IMR-90 (cell line): ENCODE measurements around the gene EXOC6B. TPM values are rescaled to one million over a fixed set of nuclear protein-coding genes. Genes with fewer than 3 reads are reported as not detected.

Experiments used
- ATAC-seq: fragments of 200-7000 bp; cut with Tn5 transposase; 2 replicates; pipeline ENCODE4 v1.9.1; 2020; ENCODE audit warnings: low read depth, mild to moderate bottlenecking, moderate library complexity
- BruUV-seq: library from RNA; stranded (reverse); fragments of 400-500 nt; replicated peaks from 2 replicates; lab custom pipeline; 2021; lab: Mats Ljungman, UMichigan
- CTCF ChIA-PET: fragments of 300-600 bp; formaldehyde crosslinking; extraction: SDS; loops from one replicate; lab custom pipeline; 2021; ENCODE audit warnings: antibody characterized with exemption; lab: Yijun Ruan, JAX
- POLR2A ChIA-PET: fragments of 300-600 bp; sonication (Branson Sonifier 250); formaldehyde crosslinking; loops from one replicate; lab custom pipeline; 2022; ENCODE audit warnings: antibody characterized with exemption; ENCODE audit not compliant: unreplicated experiment; lab: Charles Lee
- DNase-seq: peaks from one replicate; pipeline ENCODE4 v3.0.0; 2013
- H2AFZ ChIP-seq: replicated peaks from 2 replicates; pipeline ENCODE3; 2013; ENCODE audit warnings: low read length, mild to moderate bottlenecking; ENCODE audit not compliant: poor library complexity
- H2AK5ac ChIP-seq: 2 replicates; pipeline ENCODE4 v1.6.1; 2013; ENCODE audit warnings: low read depth, low read length, inconsistent platforms
- H2AK9ac ChIP-seq: replicated peaks from 2 replicates; pipeline ENCODE3; 2013; ENCODE audit warnings: mild to moderate bottlenecking, low read depth, low read length, moderate library complexity; ENCODE audit not compliant: poor library complexity
- H2BK120ac ChIP-seq: 2 replicates; pipeline ENCODE4 v1.6.1; 2013; ENCODE audit warnings: low read depth, low read length, inconsistent platforms
- H2BK15ac ChIP-seq: 3 replicates; pipeline ENCODE4 v1.6.1; 2013; ENCODE audit warnings: low read depth, low read length, inconsistent platforms
- H2BK20ac ChIP-seq: 2 replicates; pipeline ENCODE4 v1.6.1; 2013; ENCODE audit warnings: low read depth, mild to moderate bottlenecking, inconsistent platforms, low read length, moderate library complexity
- H2BK5ac ChIP-seq: 2 replicates; pipeline ENCODE4 v1.6.1; 2013; ENCODE audit warnings: mild to moderate bottlenecking, low read depth, low read length, inconsistent platforms; ENCODE audit not compliant: poor library complexity, severe bottlenecking
- H3K14ac ChIP-seq: replicated peaks from 2 replicates; pipeline ENCODE4 v1.6.1; 2013; ENCODE audit warnings: low read depth, low read length, inconsistent platforms
- H3K18ac ChIP-seq: 2 replicates; pipeline ENCODE4 v1.6.1; 2013; ENCODE audit warnings: low read depth, low read length, control low read depth
- H3K23ac ChIP-seq: 2 replicates; pipeline ENCODE4 v1.6.1; 2013; ENCODE audit warnings: low read depth, low read length, inconsistent platforms
- H3K27ac ChIP-seq: 2 replicates; pipeline ENCODE4 v1.5.1; 2013; ENCODE audit warnings: mild to moderate bottlenecking, control low read depth, low read length; ENCODE audit not compliant: insufficient read depth
- H3K27me3 ChIP-seq: 2 replicates; pipeline ENCODE4 v1.6.1; 2013; ENCODE audit warnings: low read length; ENCODE audit not compliant: control insufficient read depth, insufficient read depth
- H3K36me3 ChIP-seq: 2 replicates; pipeline ENCODE4 v1.6.1; 2013; ENCODE audit warnings: low read length, mixed read lengths; ENCODE audit not compliant: control insufficient read depth, insufficient read depth
- H3K4ac ChIP-seq: 2 replicates; pipeline ENCODE4 v1.6.1; 2013; ENCODE audit warnings: low read depth, low read length, inconsistent platforms
- H3K4me1 ChIP-seq: 2 replicates; pipeline ENCODE4 v1.6.1; 2013; ENCODE audit warnings: low read length, mixed read lengths; ENCODE audit not compliant: control insufficient read depth, insufficient read depth
- H3K4me2 ChIP-seq: 2 replicates; pipeline ENCODE4 v1.6.1; 2013; ENCODE audit warnings: low read depth, mild to moderate bottlenecking, control low read depth, low read length, moderate library complexity
- H3K4me3 ChIP-seq: 2 replicates; pipeline ENCODE4 v1.5.1; 2013; ENCODE audit warnings: low read depth, mild to moderate bottlenecking, control low read depth, low read length, moderate library complexity; ENCODE audit not compliant: insufficient read depth
- H3K56ac ChIP-seq: 2 replicates; pipeline ENCODE4 v1.6.1; 2013; ENCODE audit warnings: low read length, inconsistent platforms; ENCODE audit not compliant: insufficient read depth; ENCODE audit errors: extremely low read depth
- H3K79me1 ChIP-seq, 2 experiments: 2 replicates each; pipeline ENCODE4 v1.6.1; 2013; ENCODE audit warnings: low read length in 2 of 2, inconsistent platforms in 1 of 2, low read depth in 1 of 2
- H3K9ac ChIP-seq: 2 replicates; pipeline ENCODE4 v1.6.1; 2013; ENCODE audit warnings: low read depth, low read length, control low read depth
- H3K9me1 ChIP-seq: 2 replicates; pipeline ENCODE4 v1.6.1; 2013; ENCODE audit warnings: low read length, inconsistent platforms; ENCODE audit not compliant: insufficient read depth
- H3K9me3 ChIP-seq: 2 replicates; pipeline ENCODE4 v1.6.1; 2013; ENCODE audit warnings: low read length; ENCODE audit not compliant: control insufficient read depth, insufficient read depth
- H4K20me1 ChIP-seq: 2 replicates; pipeline ENCODE4 v1.6.1; 2013; ENCODE audit warnings: low read length, inconsistent platforms; ENCODE audit not compliant: insufficient read depth
- H4K5ac ChIP-seq: 2 replicates; pipeline ENCODE4 v1.6.1; 2013; ENCODE audit warnings: mild to moderate bottlenecking, low read depth, low read length, control low read depth
- H4K8ac ChIP-seq, 2 experiments: 2 replicates each; pipeline ENCODE4 v1.6.1; 2013; ENCODE audit warnings: low read depth in 2 of 2, low read length in 2 of 2, control low read depth in 1 of 2, inconsistent platforms in 1 of 2
- H4K91ac ChIP-seq: 2 replicates; pipeline ENCODE4 v1.6.1; 2013; ENCODE audit warnings: low read depth, low read length, inconsistent platforms; ENCODE audit not compliant: insufficient read depth
- BHLHE40 ChIP-seq: fragments of 150-350 bp; IDR thresholded peaks from 2 replicates; pipeline ENCODE4 v1.6.1; 2016; ENCODE audit warnings: mild to moderate bottlenecking, low read depth, low read length
- CEBPB ChIP-seq: IDR thresholded peaks from 2 replicates; pipeline ENCODE4 v1.6.1; 2012; ENCODE audit warnings: low read depth, low read length, improper control_type of control experiment
- CHD1 ChIP-seq: IDR thresholded peaks from 2 replicates; pipeline ENCODE4 v1.6.1; 2012; ENCODE audit warnings: low read depth, low read length, improper control_type of control experiment
- CTCF ChIP-seq: conservative IDR thresholded peaks from 2 replicates; pipeline ENCODE4 v1.5.1; 2012; ENCODE audit warnings: mild to moderate bottlenecking, low read depth, low read length, improper control_type of control experiment
- FOS ChIP-seq: fragments of 150-350 bp; IDR thresholded peaks from 2 replicates; pipeline ENCODE4 v1.6.1; 2016; ENCODE audit warnings: low read depth, low read length
- MAFK ChIP-seq: IDR thresholded peaks from 2 replicates; pipeline ENCODE4 v1.6.1; 2012; ENCODE audit warnings: low read depth, low read length, improper control_type of control experiment
- MAZ ChIP-seq: IDR thresholded peaks from 2 replicates; pipeline ENCODE4 v1.6.1; 2012; ENCODE audit warnings: low read depth, mild to moderate bottlenecking, low read length, improper control_type of control experiment, moderate library complexity, borderline replicate concordance
- MXI1 ChIP-seq: IDR thresholded peaks from 2 replicates; pipeline ENCODE4 v1.6.1; 2012; ENCODE audit warnings: low read depth, mild to moderate bottlenecking, low read length, moderate library complexity, borderline replicate concordance
- NFE2L2 ChIP-seq: fragments of 150-350 bp; IDR thresholded peaks from 2 replicates; pipeline ENCODE4 v1.6.1; 2016; ENCODE audit warnings: low read depth, mild to moderate bottlenecking, low read length
- RFX5 ChIP-seq: IDR thresholded peaks from 2 replicates; pipeline ENCODE4 v1.8.0; 2012; ENCODE audit warnings: low read depth, mild to moderate bottlenecking, low read length, moderate library complexity
- SMC3 ChIP-seq: fragments of 150-350 bp; IDR thresholded peaks from 2 replicates; pipeline ENCODE4 v1.6.1; 2016; ENCODE audit warnings: low read depth, mild to moderate bottlenecking, antibody characterized with exemption, low read length, moderate library complexity
- USF2 ChIP-seq: fragments of 150-350 bp; IDR thresholded peaks from 2 replicates; pipeline ENCODE4 v1.6.1; 2017; ENCODE audit warnings: mild to moderate bottlenecking, antibody characterized with exemption, low read length, low read depth
- WGBS, 2 experiments: methylation state at CpG; one replicate each; pipeline versions ENCODE4 v1.1.5 to v1.1.7; 2013; ENCODE audit warnings: missing lambda C conversion rate in 2 of 2; ENCODE audit not compliant: insufficient read length in 1 of 2; ENCODE audit errors: extremely low coverage in 2 of 2; 5-methylcytosine and 5-hydroxymethylcytosine counted together
- dilution Hi-C: fragments of 300-500 bp; cut with HindIII; formaldehyde crosslinking; loops from one replicate; pipeline ENCODE4 v1.14.3; 2018; ENCODE audit warnings: low sequenced_read_pairs; ENCODE audit not compliant: unreplicated experiment
- in situ Hi-C: fragments of 300-500 bp; cut with MboI; formaldehyde crosslinking; loops from 3 replicates; pipeline ENCODE4 v1.14.3; 2019; ENCODE audit warnings: low sequenced_read_pairs, inconsistent platforms, mixed read lengths
- intact Hi-C: fragments of 100-400 bp; cut with micrococcal nuclease; formaldehyde crosslinking; loops from 2 replicates; pipeline ENCODE4 v1.10.0; 2022
- polyA plus RNA-seq, 3 experiments: library from polyadenylated mRNA; depleted of rRNA; stranded (reverse); fragments of >200 nt; gene quantifications; 2 replicates each; pipeline ENCODE4 v1.2.3, GENCODE V29; 2012; ENCODE audit warnings: low replicate concordance in 1 of 3
- total RNA-seq: library from RNA; depleted of rRNA; stranded (reverse); fragments of >200 nt; gene quantifications from 2 replicates; pipeline ENCODE4 v1.2.3, GENCODE V29; 2012

EXOC6B gene
- total and polyA plus RNA-seq, 2 of the 4 experiments (the other 2 are of a cell fraction) = 10.2 to 29.4 TPM

- no peak overlapping the region for H2AK9ac ChIP-seq
- H2BK5ac ChIP-seq = no peak overlapping the region
- H3K56ac ChIP-seq = no peak overlapping the region
- H3K23ac ChIP-seq = no peak overlapping the region
- in situ Hi-C loops = no loop called here
- dilution Hi-C loops = no loop called here
- H2AK5ac ChIP-seq = no peak overlapping the region
- H3K4ac ChIP-seq = no peak overlapping the region
- no peak overlapping the region for H2AFZ ChIP-seq
- peaks cover 4 to 7% of the 10 kb centered on the region in 2 experiments; a peak in 3 of 4 replicates for H3K79me1 ChIP-seq
- TF ChIP-seq CHD1 (no peak), BHLHE40 (no peak), CTCF (no peak), FOS (no peak), MAFK (no peak), USF2 (no peak), NFE2L2 (peak; percentile 86), RFX5 (no peak), MAZ (no peak), MXI1 (no peak), CEBPB (peak; percentile 15; the same call in 1 of the 2 replicates), SMC3 (no peak)
- H3K9me3 ChIP-seq = no peaks in the 10 kb centered on the region
- H2BK15ac ChIP-seq = no peak overlapping the region
- no peak overlapping the region for H2BK20ac ChIP-seq
- no peak overlapping the region for H4K8ac ChIP-seq
- WGBS, 2 experiments = no CpG with 5 or more reads among the region's 2 CpGs
- ChIA-PET CTCF (no interaction called here), POLR2A (no interaction called here)
- ATAC-seq (no peak; the same call in 1 of the 2 replicates), DNase-seq (peak; percentile 49)
- no peaks in the 10 kb centered on the region for H3K27me3 ChIP-seq
- H4K5ac ChIP-seq = no peak overlapping the region
- H3K9ac ChIP-seq = no peak overlapping the region
- no peaks in the 10 kb centered on the region for H3K36me3 ChIP-seq
- H4K91ac ChIP-seq = no peak overlapping the region
- intact Hi-C loops = no loop called here
- H3K14ac ChIP-seq = no peak overlapping the region
- BruUV-seq = no TSS peak
- H3K18ac ChIP-seq = no peak overlapping the region
- H2BK120ac ChIP-seq = no peak overlapping the region
- H3K9me1 ChIP-seq = no peaks in the 10 kb centered on the region
- H3K27ac ChIP-seq = no peak overlapping the region
- H4K20me1 ChIP-seq = no peaks in the 10 kb centered on the region
- H3K4me2 ChIP-seq = no peak overlapping the region; the same call in 1 of the 2 replicates
- H3K4me3 ChIP-seq = no peak overlapping the region
- no peaks in the 10 kb centered on the region for H3K4me1 ChIP-seq
Measured at GRCh38 chr2:72630767-72631166, 195.1 kb downstream of the EXOC6B start.
